Stimulated activated effector memory CD8-positive, alpha-beta T cell treated with anti-CD3 and anti-CD28 coated beads, Interleukin-12 subunit alpha, Interleukin-12 subunit beta, amount 100 ng/mL, for 72 hours (primary cell): ENCODE measurements around the gene SEMA3C.

Source experiments
- ATAC-seq: fragments of 150-1000 bp; cut with Tn5 transposase; 2 replicates; pipeline ENCODE4 v1.10.0; 2021
- DNase-seq, 2 donors: peaks; one replicate each; pipeline ENCODE4 v3.0.0; 2021 to 2022; ENCODE audit warnings: low spot score in 2 of 2
- H3K27ac Mint-ChIP-seq: one replicate; pipeline ENCODE4 v1.8.0; 2022; ENCODE audit warnings: mild to moderate bottlenecking, mixed read lengths
- H3K36me3 Mint-ChIP-seq: one replicate; pipeline ENCODE4 v1.8.0; 2022; ENCODE audit warnings: mild to moderate bottlenecking, mixed read lengths
- H3K4me1 Mint-ChIP-seq: one replicate; pipeline ENCODE4 v1.8.0; 2022; ENCODE audit warnings: mixed read lengths
- H3K4me3 Mint-ChIP-seq: one replicate; pipeline ENCODE4 v1.8.0; 2022; ENCODE audit warnings: mild to moderate bottlenecking, mixed read lengths
- H3K9me3 Mint-ChIP-seq: one replicate; pipeline ENCODE4 v1.8.0; 2022; ENCODE audit warnings: mixed read lengths

The SEMA3C gene

DNA sequence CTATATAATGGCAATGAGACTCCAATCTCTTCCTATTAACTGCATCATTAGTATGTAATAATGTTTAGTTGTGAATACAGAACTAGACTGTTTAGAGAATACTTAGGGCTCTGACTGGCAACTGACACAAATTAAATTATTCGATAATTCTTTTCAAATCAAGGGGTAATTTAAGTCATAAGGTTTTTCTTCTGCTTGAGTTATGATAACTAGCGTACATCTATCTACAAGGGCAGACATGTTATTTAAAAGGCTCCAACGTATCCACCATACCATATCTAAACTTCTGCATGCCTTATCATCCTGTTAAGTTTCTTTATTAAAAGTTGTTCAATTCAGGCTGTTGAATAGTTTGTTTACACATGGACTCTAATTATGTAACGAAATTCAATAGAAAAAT, 11.2 kb downstream of the SEMA3C start:
- Mint-ChIP-seq H3K4me1 (no peaks in the 10 kb centered on the region), H3K36me3 (no peaks in the 10 kb centered on the region), H3K27ac (no peak overlapping the region), H3K9me3 (peaks cover 4% of the 10 kb centered on the region), H3K4me3 (no peak overlapping the region)
- DNase-seq (no peak), ATAC-seq (no peak)

DNA sequence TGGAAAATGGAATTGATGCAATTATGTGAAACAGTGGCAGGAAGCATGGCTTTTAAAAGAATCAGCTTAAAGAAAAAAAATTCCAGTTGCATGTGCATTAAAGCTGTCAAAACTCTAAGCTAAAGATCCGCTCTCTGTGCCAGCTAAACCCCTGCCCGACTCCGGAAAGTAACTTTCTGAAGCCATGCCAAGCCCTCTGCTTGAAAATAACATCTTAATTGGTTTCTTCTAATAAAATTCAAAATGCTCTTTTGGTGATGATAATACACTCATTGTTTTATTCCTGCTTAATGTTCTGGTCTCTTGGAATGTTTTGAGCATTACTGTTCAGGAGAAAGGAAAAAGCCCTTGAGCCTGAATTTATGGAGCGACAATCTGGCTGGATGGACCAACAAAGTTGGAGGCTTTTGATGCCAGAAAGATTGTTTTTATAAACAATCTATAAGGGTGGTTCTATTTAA, 11.7 kb downstream of the SEMA3C start:
- no peak overlapping the region for H3K27ac Mint-ChIP-seq
- no peak for ATAC-seq
- no peak overlapping the region for H3K4me3 Mint-ChIP-seq
- no peak for DNase-seq
- no peaks in the 10 kb centered on the region for H3K36me3 Mint-ChIP-seq
- no peaks in the 10 kb centered on the region for H3K4me1 Mint-ChIP-seq
- H3K9me3 Mint-ChIP-seq, result no peaks in the 10 kb centered on the region

DNA sequence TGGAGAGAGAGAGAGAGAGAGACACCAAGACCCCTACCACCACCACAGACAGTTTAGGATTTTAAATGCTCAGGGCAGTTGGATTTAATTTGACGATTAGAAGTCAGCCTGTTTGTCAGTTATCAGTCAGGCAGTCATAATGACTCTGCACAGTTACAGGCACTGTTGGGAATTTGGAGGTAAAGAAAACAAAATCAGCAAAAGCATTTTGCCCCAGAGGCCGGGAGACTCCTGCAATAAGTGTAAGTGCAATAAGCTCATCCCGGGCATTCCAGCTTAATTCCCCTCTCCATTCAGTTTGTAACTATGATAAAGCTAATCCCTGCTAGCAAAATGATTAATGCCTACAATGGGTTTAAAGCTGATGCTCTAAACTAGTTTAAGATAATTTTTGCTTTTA, 13.5 kb downstream of the SEMA3C start:
- H3K36me3 Mint-ChIP-seq, result no peaks in the 10 kb centered on the region
- no peaks in the 10 kb centered on the region for H3K4me1 Mint-ChIP-seq
- ATAC-seq, result no peak
- H3K9me3 Mint-ChIP-seq, result no peaks in the 10 kb centered on the region
- no peak for DNase-seq
- H3K4me3 Mint-ChIP-seq, result no peak overlapping the region
- H3K27ac Mint-ChIP-seq, result no peak overlapping the region

DNA sequence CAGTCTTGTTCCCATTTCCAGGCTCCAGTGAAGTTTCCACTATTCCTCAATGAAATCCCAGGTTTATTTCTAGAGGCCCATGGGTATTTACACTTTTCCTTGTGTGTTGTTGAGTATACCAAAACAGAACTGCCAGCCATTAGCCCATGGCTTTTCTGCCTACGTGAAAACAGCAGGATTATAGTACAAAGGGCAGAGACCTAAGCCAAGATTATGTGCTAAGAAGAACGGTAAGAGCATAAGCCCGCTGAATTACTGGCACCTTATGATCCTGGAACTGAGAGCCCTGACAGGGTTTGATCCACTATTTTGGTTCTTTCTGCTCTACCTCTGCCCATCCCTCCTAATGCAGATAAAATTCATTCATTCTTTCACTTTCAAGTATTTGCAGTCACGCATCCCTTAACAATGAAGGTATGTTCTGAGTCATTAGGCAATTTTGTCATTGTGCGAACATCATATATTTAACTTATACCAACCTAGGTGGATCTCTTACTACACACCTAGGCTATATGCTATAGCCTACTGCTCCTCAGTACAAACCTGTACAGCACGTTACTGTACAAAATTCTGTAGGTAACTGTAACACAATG, 16.0 kb downstream of the SEMA3C start:
- no peaks in the 10 kb centered on the region for H3K36me3 Mint-ChIP-seq
- H3K27ac Mint-ChIP-seq, result no peak overlapping the region
- ATAC-seq (no peak), DNase-seq (no peak)
- no peaks in the 10 kb centered on the region for H3K9me3 Mint-ChIP-seq
- no peak overlapping the region for H3K4me3 Mint-ChIP-seq
- no peaks in the 10 kb centered on the region for H3K4me1 Mint-ChIP-seq

DNA sequence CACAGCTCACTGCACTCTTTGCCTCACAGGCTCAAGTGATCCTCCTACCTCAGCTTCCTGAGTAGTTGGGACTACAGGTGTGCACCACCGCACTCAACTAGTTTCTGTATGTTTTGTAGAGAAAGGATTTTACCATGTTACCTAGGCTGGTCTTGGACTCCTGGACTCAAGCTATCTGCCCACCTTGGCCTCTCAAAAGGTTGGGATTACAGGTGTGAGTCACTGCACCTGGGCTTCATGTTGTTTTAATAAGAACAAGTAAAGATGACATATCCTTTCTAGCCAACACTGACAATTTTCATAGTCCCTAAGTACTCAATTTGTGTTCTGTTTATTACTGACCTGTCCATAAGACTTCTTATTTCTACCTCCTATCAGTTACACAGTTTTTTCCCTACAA, 16.8 kb downstream of the SEMA3C start:
- Mint-ChIP-seq H3K4me3 (no peak overlapping the region), H3K9me3 (peaks cover 3% of the 10 kb centered on the region), H3K36me3 (no peaks in the 10 kb centered on the region), H3K4me1 (no peaks in the 10 kb centered on the region), H3K27ac (no peak overlapping the region)
- DNase-seq, result no peak
- ATAC-seq, result no peak

DNA sequence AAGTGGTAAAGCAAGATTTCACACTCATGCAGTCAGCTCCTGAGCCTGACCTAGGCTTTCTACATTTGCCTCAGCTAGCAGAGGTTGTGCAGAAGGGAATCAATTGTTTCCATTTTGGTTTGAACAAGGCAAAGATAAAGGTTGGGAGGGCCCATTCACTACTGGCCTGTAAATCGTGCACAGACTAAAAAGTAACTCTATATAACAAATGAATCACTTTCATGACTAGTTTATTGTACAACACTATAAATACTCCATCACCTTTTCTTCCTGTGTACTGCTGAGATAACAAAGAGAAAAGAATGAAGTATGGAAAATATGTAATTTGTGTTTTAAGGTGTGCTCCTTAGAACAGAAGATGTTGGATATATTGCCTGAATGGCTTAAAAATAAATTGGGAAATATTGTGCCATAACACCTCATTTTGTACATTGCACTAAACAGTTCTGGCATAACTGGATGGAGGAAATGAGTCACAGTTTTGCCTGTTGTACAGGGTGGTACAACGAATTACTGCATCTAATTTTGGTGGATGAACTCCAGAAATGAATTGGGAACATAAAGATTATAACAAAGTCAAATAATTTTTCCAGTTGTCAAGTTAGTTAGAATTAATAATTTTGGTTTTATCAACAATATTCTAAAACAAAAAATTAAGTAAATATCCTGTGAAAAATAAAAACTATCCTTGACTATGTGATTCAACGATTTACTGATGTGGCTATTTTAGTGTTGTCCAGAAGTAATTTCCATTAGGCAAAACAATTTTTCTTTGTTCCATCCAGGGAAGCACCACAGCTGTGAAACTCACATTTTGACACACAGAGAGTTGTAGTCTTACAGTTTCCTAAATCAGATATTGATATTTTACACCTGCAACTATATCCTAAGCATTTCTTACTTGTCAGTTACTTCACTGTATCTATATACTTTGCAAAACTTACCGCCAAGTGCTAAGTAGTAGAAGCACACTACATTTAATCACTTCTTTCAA, 18.0 kb downstream of the SEMA3C start:
- H3K9me3 Mint-ChIP-seq, result peaks cover 7% of the 10 kb centered on the region
- H3K27ac Mint-ChIP-seq, result no peak overlapping the region

DNA sequence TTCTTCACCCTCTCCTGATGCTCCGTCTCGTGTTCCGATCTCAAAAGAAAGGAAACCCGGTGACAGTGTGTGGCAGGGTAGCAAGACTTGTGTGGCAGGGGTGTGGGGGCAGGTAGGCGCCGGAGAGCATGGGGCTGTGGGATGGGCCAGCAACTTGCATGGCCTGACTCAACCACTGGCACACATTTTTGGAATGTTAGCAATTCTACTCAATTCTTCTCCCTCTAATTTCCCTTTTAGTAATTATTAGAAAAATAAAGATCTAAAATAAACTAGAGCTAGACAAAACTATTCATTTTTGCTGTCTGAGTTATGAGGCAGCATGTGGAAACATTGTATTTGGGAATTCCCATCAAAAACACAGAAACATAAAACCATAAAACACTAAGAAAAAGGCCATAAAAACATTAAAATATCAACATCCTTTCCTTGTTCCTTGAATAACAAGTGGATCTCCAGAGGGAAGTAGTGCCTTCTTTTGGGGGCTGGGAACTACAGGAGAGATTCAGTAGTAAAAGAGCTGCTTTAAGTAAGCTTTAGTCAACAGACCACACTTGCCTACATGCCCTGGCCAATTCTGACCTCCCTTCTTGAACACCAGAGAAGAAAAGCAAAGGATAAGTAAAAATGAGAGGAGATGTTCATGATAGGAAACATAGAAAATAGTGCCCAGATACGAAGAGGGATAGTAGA, 21.8 kb downstream of the SEMA3C start:
- no peak overlapping the region for H3K4me3 Mint-ChIP-seq

More for the DNA sequence above, 18.0 kb downstream of the SEMA3C start:
- no peak overlapping the region for H3K4me3 Mint-ChIP-seq
- ATAC-seq (no peak), DNase-seq (no peak)
- no peaks in the 10 kb centered on the region for H3K36me3 Mint-ChIP-seq
- no peaks in the 10 kb centered on the region for H3K4me1 Mint-ChIP-seq

DNA sequence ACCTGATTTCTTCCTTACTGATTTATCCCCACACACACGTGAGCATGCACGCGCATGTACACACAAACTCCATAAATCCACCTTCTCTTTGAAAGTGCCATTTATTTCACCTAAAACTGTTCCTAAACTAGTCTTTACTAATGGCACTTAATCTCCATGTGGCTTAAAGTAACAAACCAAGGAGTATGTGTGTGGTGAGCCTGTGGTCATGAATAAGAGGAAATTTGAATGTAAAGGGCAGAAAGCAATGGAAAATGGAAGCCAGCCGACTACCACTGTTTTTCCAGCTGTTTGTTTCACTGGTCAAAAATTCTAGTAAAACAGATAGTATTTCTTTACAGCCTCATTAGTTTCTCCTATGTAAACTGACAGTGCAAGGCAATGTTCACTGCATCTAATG, 23.8 kb downstream of the SEMA3C start:
- H3K36me3 Mint-ChIP-seq, result no peaks in the 10 kb centered on the region
- H3K27ac Mint-ChIP-seq, result no peak overlapping the region

More for the DNA sequence above, 21.8 kb downstream of the SEMA3C start:
- H3K9me3 Mint-ChIP-seq, result peaks cover 11% of the 10 kb centered on the region
- no peak for DNase-seq
- H3K36me3 Mint-ChIP-seq, result no peaks in the 10 kb centered on the region
- no peaks in the 10 kb centered on the region for H3K4me1 Mint-ChIP-seq
- no peak overlapping the region for H3K27ac Mint-ChIP-seq
- ATAC-seq, result no peak

DNA sequence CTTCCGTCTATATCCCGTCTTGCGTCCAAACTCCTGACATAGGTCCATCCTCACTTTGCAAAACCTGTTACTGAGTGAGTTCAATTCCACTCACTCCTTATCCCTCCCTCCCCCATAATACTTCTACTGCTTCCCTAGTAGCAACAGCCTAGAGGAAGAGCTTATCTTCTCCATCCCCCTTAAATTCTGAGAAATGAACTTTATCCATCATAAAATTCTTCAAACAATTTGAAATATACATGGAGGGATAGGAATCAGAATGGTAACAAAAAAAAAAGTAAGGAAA, 27.6 kb downstream of the SEMA3C start:
- Mint-ChIP-seq H3K27ac (no peak overlapping the region), H3K9me3 (peaks cover 13% of the 10 kb centered on the region), H3K4me1 (no peaks in the 10 kb centered on the region), H3K4me3 (no peak overlapping the region), H3K36me3 (no peaks in the 10 kb centered on the region)
- ATAC-seq (no peak), DNase-seq (no peak)

More for the DNA sequence above, 23.8 kb downstream of the SEMA3C start:
- H3K4me1 Mint-ChIP-seq, result no peaks in the 10 kb centered on the region
- peaks cover 17% of the 10 kb centered on the region for H3K9me3 Mint-ChIP-seq
- ATAC-seq (no peak), DNase-seq (no peak)
- no peak overlapping the region for H3K4me3 Mint-ChIP-seq

DNA sequence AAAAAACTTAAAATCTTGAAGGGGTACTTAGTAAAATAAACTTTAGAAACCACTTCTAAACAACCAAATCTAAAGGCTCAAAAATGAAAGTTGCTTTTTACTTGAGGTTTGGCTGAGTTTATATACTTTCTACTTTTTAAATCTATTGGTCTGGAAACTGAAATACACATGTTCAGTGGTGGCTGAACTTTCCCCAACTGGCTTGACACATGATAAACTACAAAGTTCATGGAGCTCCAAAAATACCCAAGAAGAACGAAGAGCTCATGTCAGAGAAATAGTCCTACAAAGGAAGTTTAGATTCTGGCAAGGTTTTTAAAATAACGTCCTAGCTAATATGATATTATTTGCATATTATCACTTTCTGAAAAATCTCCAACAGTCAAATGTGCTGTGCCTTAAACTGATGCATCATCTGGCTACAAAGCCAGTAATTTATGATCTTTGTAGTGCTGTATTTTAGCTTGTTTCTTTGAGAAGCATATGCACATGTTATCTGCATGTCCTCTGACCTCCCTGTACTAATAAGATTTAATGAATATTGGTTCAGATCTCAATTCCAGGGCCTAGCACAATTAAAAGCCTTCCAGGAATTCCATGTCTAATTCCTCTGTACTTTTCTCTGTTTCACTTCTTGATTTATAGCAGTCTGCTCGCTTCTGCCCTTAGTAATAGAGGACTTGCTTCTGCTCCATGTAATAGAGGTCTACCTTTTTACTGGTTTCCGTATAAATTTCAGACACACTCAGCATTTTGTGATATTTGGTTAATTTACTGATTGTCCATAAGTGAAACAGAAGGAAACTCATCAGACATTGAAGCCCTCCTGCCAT, 28.2 kb downstream of the SEMA3C start:
- H3K27ac Mint-ChIP-seq, result no peak overlapping the region
- H3K36me3 Mint-ChIP-seq, result no peaks in the 10 kb centered on the region
- H3K4me3 Mint-ChIP-seq, result no peak overlapping the region
- DNase-seq (no peak), ATAC-seq (no peak)
- H3K4me1 Mint-ChIP-seq, result no peaks in the 10 kb centered on the region
- H3K9me3 Mint-ChIP-seq, result peaks cover 10% of the 10 kb centered on the region

DNA sequence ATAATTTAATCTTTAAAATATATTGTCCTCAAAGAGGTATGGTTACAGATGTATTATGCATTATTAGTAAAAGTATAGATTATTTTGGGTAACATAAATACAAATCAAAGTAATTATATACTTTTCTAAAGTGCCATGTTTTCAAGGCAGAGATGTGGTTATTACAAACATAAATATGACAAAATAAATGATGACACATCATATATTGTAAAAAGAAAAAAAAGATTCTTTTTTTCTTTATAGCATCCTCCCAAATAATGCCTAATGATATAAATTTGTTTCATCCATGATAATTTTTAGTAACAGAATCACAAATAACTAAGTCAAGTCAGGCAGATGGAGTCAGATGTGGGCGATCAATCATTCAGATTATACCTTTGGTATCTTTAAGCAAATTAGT, 29.3 kb downstream of the SEMA3C start:
- no peaks in the 10 kb centered on the region for H3K4me1 Mint-ChIP-seq
- H3K36me3 Mint-ChIP-seq, result no peaks in the 10 kb centered on the region
- H3K9me3 Mint-ChIP-seq, result peaks cover 10% of the 10 kb centered on the region
- H3K27ac Mint-ChIP-seq, result no peak overlapping the region
- ATAC-seq (no peak), DNase-seq (no peak)
- H3K4me3 Mint-ChIP-seq, result no peak overlapping the region

DNA sequence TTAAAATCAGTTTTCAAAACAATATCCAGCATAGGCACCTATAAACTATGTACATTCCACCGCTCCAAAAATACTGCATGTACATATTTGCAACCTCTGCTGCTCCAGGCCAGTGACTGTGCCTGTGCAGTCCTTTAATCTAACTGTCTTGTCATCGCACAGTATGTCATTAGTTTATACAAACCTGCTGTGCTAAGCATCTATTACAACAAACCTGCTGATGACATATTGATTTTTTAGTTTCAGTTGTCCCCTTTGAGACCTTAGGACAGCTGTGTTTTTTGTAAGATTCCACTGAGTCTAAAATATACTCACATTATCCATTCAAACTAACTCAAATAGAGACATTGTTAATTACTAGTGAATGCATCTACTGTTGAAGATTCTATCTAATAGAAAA, 33.1 kb downstream of the SEMA3C start:
- Mint-ChIP-seq H3K4me1 (no peaks in the 10 kb centered on the region), H3K36me3 (no peaks in the 10 kb centered on the region), H3K27ac (no peak overlapping the region), H3K4me3 (no peak overlapping the region), H3K9me3 (peaks cover 6% of the 10 kb centered on the region)
- ATAC-seq (no peak), DNase-seq (no peak)

DNA sequence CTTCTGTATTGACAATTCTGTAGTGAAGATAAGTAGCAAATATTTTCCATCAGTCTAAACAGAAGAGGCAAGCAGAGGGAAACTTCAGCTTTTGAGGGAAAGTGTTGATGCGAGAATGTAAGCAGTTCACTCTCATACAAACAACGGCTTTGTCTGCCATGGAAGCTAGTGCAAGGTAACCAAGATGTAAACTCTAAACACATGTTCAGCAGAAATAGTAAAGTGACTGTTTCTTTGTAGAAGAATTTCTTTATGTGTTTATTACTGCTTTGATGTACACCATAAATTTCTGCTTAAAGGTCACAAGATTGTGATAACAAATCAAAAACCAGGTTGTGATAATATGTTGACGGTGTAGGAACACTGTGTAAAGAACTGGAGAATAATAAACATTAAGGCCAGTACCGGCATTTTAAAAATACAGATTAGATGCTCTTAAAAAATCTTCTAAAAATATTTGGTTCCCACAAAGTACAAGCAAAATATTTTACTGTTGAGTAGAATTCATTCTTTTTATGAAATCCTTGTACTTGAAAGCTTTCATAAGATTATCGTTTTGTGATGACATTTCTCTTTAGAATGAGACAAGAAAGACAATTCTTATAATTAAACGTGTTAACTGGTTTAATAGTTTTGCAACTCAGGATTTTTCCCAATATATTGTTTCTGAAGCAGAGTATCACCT, 34.2 kb downstream of the SEMA3C start:
- ATAC-seq, result no peak
- H3K9me3 Mint-ChIP-seq, result peaks cover 9% of the 10 kb centered on the region
- DNase-seq, result no peak
- H3K4me1 Mint-ChIP-seq, result no peaks in the 10 kb centered on the region
- no peak overlapping the region for H3K27ac Mint-ChIP-seq
- H3K4me3 Mint-ChIP-seq, result no peak overlapping the region
- no peaks in the 10 kb centered on the region for H3K36me3 Mint-ChIP-seq

DNA sequence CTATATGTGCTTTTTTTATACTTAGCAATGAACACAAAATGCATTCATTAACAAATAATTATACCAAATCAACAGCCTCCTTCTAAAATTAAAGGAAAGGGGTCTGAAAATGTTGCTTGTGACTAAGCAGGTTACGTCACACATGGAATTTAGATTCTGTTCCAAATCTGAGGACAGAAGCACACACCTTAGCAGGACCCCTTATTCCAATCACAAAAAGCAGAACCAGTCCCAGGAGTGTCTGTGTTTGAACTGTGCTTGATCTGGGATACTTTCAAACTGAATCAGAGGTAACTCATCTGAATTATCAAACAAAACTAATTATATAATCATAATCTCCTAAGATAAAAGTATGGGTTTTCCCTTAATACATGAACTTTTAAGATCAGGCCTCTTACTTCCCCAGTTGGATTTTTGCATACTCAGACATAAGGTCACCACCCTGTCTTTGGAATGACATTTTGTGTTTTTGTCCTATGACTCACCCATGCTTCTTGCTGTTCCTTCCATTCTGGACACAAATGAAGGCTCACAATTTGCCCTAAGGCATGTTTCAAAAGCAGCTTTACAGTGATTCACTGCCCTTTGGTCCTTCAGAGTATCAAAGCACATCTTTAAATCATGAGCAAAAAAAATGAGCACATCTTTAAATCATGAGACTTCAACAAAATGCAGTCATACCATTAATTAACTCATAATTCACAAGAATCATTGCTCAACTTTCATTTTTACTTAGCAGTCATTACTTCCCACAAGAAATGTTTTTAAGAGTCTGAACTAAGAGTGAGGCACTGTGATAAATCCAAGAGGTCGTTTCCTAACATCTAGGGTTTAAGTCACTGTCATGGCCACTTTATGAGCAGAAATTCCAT, 35.5 kb downstream of the SEMA3C start:
- DNase-seq (no peak), ATAC-seq (no peak)
- H3K36me3 Mint-ChIP-seq, result no peaks in the 10 kb centered on the region
- no peak overlapping the region for H3K4me3 Mint-ChIP-seq
- peaks cover 15% of the 10 kb centered on the region for H3K9me3 Mint-ChIP-seq
- H3K4me1 Mint-ChIP-seq, result no peaks in the 10 kb centered on the region
- H3K27ac Mint-ChIP-seq, result no peak overlapping the region
